NCI-H69 (cell line): Measurements from ENCODE around the gene MOB3A.
"Not testable (repeated sequence)": the region's sequence is repeated elsewhere in the genome, so short reads cannot be mapped to it uniquely, and the experiment has no call there.

Experiments used
- DNase-seq: peaks from one replicate; lab custom pipeline; 2025; lab: John Stamatoyannopoulos, UW

Gene MOB3A

DNA sequence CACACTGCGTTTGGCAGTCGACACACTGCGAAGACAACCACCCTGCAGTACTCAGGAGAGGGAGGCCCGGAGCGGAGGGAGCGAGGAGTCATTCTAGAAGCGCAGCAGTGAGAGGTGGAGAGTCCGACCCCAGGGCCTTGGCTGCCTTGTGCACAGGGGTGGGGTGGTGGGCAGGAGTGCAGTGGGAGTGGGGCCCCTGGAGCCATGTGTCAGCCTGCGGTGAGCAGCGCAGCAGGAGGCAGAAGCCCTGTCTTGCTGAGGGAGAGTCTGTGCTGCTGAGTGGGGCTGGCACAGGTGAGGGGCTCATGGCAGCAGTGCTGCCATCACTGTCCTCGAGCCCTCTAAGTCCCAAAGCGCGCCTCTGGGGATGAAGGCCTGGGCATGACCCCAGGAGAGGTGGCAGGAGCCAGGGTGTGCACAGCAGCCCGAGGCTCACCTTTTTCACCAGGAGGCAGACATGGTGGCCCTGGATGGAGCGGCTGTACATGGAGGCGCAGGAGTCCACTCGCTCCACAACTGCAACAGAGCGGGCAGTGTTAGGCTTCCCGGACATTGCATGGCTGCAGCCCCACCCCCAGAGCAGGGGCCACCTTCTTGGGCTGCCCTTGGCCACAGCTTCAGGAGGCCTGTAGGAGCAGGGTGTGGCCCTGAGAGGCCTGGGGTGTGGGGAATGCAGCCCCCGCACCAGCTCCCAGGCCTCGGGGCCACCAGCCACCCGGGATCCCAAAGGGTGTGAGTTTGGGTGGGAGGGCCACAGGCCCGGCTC lies 12.3 kb upstream of the MOB3A start:
- DNase-seq: no peak

DNA sequence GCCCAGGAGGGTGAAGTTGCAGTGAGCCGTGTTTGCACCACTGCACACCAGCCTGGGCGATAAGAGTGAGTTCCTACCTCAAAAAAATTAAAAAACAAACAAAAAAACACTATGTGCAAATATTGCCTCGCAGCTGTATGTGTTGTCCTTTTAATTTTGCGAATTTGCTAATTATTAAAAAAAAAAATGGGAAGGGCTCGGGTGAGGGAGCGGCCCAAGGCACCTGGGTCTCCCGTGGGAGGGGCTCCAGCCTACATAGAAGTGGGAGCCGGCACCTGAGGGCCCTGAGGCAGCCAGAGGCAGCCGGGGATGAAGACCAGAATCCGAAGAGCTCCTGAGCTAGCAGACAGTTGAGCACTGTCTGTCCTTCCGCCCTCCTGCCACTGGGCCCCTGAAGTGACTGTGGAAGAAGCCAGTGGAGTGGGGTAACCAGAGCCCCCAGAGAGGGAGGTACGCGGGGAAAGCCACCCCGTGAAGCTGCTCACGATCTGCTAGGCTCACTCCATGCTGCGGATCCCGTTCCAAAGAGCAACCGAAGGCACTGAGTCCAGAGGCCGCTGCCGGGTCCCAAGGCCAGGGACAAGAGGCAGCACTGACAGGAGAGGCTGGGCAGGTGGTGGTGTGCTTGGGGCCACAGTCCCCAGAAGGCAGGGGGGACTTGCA lies 7.0 kb upstream of the MOB3A start:
- no peak for DNase-seq

DNA sequence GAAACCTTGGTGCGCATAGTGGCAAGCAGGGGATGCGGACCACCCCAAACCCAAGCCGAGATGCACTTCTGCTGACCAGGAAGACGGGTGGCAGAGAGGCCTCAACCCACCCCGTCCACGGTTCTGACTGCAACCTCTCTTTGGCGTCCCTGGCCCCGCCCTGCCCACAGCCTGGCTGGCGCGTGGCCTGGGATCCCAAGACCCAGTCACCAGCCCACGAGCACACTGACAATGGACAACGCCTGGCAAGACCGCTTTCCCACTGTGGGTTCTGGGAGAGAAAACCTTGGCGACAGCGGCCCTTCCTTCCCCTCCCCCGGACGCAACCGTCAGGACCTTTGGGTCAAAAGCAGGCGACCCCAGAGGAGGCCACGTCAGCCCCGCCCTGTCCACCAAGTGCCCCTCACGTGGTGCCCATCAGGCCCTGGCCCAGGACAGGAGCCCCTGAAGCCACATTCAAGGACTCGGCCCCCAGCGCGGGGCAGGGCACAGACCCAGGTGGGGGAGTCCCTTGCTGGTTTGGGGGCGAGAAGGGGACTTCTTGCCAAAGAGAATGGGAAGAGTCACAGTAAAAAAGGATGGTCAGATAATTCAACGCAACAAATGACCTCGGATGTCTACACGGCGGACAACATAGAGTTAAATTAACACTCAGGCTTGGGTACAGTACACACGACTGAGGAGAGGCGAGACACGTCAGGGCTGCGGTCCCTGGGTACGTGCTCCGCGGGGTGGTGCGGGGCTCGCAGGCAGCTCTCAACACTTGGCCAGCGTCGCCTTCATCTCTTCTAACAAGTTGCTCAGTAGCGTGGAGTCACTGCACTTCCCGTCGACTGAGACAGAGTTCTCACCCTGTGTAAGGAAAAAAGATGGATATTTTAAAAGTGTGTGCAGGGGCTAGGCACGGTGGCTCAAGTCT lies 5.5 kb upstream of the MOB3A start:
- no peak for DNase-seq

DNA sequence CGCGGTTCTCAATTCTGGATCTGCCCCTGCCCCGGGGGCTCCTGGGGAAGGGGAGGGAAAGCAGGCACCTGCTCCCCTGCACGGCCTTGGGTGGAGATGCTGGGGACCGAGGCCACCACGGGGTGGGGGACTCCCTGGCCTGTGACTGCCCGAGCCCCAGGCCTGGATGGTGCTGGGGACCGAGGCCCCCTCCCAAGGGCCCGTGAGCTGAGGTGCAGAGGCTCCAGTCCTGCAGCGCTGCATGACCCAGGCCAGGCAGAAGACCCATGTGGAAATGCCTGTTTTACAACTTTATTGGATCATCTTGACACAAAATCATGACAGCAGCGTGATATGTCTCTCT lies 4.6 kb upstream of the MOB3A start:
- no peak for DNase-seq

DNA sequence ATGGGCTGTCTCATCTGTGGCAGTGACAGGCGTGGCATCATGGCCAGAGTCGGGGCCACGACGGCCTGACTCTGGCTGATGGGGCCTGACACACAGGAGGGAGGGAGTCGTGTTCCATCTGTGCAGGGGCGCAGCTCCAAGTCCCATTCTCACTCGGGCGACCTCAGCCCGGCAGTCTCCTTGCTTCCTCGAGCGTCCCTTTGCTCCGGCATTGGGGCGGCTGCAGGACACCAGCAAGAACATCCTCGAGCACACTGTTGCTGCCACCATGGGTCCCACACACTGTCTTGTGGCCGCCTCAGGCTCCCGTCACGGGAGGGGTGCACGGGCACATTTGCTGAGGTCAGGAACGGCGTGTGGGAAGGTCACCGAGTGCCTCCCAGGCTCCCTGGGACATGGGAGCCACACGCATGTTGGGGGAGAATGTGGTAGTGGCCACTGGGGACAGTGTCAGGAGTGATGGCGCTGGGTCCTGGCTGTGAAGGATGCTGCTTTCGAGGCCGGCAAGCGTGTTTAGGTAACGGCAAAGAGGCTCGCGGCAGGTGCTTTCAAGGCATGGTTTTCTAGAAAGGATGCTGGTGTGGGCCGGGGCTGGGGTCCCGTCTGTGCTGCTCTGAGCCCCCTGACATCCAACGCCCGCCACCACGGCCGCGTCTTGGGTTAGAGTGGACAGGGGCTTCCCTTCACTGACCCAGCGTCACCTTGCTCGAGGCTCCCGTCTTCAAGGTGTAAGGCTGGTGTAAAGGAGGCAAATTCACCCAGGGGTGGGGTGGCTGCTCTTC lies 4.0 kb upstream of the MOB3A start:
- no peak for DNase-seq

DNA sequence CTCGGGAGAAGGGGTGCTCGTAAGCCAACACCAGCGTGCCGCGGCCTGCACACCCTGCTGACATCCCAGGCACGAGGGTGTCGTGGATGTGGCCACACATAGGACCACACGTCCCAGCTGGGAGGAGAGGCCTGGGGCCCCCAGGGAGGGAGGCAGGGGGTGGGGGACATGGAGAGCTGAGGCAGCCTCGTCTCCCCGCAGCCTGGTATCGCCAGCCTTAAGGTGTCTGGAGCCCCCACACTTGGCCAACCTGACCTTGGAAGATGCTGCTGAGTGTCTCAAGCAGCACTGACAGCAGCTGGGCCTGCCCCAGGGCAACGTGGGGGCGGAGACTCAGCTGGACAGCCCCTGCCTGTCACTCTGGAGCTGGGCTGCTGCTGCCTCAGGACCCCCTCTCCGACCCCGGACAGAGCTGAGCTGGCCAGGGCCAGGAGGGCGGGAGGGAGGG lies 3.0 kb upstream of the MOB3A start:
- DNase-seq: no peak

DNA sequence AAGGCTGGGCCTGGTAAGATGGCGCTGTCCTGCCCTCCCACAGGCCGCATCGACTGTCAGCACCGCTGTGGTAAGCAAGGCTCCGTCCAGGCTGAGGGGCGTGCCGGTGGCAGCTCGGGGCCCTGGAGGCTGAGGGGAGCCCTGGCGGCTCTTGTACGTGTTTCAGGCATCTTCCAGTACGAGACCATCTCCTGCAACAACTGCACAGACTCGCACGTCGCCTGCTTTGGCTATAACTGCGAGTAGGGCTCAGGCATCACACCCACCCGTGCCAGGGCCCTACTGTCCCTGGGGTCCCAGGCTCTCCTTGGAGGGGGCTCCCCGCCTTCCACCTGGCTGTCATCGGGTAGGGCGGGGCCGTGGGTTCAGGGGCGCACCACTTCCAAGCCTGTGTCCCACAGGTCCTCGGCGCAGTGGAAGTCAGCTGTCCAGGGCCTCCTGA lies 1.8 kb upstream of the MOB3A start:
- no peak for DNase-seq

DNA sequence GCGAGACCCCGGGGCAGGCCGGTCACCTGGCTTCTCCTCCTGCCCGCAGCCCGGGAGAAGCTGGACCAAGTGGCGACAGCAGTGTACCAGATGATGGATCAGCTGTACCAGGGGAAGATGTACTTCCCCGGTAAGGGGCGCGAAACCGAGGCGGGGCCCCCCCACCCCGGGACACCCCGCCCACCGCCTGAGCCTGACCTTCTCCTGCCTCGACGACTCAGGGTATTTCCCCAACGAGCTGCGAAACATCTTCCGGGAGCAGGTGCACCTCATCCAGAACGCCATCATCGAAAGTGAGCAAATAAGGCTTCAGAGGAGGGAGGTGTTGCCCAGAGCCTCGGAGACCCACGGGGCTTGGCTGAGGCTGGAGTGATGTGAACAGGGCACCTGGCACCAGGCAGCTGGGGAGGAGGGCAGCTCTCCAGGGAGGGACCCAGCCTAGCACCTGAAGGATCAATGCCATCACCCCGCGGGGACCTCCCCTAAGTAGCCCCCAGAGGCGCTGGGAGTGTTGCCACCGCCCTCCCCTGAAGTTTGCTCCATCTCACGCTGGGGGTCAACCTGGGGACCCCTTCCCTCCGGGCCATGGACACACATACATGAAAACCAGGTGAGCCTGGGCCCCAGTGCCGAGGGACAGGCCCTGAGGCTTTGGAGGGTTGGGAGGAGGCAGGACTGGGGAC lies 1.2 kb upstream of the MOB3A start:
- peak; percentile 45 for DNase-seq

DNA sequence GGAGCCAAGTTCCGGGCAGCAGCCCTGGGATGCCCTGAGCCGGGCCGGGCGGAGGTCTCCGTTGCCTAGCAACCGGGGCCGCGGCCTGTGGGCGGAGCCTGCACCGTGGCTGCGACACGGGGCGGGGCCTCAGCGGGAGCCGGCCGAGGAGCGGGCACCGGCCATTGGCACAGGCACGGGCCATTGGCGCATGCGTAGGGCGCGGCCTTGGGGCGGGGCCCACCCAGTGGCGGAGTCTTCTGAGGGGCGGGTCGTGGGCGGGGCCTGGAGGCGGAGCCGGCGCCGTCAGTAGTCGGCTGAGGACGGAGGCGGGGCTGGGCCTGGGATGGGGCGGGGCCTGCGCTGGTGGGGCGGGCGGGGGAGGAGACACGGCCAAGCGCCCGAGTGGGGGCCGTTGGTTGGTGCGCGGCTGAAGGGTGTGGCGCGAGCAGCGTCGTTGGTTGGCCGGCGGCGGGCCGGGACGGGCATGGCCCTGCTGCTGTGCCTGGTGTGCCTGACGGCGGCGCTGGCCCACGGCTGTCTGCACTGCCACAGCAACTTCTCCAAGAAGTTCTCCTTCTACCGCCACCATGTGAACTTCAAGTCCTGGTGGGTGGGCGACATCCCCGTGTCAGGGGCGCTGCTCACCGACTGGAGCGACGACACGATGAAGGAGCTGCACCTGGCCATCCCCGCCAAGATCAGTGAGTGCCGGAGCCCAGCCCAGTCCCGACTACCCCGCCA lies 515 bp upstream of the MOB3A start, which contains the start of gene IZUMO4:
Gene IZUMO4 (plus strand): TSS at position 436 of the 723 bp plus-strand sequence. CDS start 31 bp downstream, at position 467.
- peak; percentile 98 for DNase-seq

DNA sequence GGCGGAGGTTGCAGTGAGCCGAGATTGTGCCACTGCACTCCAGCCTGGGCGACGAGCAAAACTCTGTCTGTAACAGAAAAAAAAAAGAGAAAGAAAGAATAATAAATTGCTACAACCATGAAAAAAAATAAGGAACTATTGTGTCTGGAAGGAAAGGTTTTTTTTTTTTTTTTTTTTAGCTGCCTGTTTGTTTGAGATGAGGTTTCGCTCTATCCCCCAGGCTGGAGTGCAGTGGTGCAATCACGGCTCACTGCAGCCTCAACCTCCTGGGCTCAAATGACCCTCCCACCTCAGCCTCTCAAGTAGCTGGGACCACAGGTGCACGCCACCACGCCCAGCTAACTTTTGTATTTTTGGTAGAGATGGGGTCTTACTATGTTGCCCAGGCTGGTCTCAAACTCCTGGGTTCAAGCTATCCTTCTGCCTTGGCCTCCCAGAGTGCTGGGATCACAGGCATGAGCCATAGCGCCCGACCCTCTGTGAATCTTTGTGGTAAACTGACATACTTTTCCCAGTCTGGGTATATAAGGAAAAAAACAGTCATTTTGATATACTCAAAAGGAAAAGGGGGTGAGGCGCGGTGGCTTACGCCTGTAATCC lies 4.1 kb downstream of the MOB3A start:
- not testable (repeated sequence) for DNase-seq

DNA sequence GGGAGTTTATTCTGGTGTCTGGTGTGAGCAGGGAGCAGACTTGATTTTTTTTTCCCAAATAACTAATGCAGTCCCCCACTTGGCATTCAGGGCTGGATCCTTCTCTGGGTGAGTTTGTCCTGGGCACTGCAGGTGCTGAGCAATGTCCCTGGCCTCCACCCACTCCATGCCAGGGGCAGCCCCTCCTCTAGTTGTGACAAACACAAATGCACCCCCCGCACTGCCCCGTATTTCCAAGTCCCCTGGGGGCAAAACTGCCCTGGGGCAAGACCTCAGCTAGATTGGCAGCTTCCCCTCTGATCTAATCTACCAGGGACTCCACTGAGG lies 6.4 kb downstream of the MOB3A start:
- no peak for DNase-seq

DNA sequence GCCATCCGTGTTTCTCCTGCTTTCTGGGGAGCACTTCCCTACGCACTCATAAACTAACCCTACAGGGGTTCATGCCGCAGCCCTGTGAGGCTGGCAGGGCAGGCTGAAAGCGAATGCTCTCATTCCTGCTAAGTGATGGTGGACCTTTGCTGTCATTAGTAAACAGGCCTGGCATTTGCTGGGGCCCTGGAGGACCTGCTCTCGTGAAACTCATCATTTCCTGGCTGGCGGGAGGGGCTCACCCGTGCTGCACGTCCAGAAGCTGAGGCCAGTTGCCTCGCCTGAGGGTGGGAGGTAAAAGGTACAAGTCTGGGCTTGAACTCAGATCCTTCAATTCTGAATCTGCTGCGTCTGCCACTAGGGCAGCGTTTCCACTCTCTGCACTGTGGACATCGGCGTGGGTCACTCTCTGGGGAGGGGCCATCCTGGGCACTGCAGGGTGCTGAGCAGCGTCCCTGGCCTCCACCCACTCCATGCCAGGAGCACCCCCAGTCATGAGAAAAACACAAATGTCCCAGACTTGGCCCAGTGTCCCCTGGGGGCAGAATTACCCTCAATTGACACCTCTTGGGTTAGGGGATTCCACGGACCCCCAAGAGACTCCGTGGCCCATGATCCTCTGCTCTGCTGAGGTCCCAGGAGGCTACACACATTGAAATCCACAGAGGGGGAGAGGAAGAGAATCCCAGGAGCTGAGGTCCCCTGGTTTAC lies 7.0 kb downstream of the MOB3A start:
- DNase-seq: peak; percentile 39

DNA sequence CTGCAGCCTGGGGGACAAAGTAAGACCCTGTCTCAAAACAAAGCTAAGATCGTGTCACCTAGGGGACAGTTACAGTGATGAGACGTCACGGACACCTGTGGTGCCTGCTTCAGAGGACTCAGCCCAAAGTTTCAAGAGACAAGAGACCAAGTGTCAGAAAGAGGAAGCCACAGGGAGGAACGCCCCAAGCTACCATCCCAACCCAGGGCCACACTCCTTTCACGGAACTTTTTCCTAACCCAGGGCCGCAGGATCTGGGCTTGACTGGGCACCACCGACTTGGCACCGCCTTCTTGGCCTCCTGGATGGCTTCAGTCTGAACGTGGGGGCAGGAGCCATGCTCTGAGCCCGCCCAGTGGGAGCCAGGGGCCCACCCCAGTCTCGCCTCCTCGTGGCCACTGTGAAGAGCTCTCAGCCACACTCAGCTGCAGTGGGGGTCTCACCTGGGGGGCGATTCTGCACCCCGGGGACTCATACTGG lies 8.5 kb downstream of the MOB3A start:
- no peak for DNase-seq

DNA sequence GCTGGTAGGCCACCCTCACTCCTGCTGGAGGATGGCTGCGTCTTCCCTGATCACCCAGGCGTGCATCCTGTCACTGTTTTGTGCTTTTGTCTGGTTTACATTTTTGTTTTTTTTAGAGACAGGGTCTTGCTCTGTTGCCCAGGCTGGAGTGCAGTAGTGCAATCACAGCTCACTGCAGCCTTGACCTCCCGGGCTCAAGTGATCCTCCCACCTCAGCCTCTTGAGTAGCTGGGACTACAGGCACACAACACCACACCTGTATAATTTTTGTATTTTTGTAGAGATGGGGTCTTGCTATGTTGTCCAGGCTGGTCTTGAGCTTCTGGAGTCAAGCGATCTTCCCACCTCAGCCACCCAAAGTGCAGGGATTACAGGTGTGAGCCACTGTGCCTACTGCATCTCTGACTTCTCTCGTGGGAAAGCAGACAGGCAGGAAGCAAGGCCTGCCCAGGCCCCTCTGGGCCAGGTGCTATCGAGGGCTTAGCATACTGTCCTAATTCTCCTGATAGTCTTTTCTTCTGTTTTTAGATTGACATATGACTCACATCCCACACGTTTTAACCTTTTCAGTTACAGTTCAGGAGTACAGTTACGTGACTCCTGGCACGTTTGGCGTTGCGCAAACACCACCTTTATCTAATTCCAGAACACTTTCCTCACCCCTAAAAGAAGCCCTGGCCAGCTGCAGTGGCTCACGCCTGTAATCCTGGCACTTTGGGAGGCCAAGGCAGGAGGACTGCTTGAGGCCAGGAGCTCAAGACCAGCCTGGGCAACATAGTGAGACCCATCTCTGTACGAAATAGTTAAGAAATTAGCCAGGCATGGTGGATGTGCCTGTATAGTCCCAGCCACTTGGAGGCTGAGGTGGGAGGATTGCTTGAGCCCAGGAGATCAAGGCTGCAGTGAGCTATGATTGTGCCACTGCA lies 9.2 kb downstream of the MOB3A start:
- DNase-seq: not testable (repeated sequence)

DNA sequence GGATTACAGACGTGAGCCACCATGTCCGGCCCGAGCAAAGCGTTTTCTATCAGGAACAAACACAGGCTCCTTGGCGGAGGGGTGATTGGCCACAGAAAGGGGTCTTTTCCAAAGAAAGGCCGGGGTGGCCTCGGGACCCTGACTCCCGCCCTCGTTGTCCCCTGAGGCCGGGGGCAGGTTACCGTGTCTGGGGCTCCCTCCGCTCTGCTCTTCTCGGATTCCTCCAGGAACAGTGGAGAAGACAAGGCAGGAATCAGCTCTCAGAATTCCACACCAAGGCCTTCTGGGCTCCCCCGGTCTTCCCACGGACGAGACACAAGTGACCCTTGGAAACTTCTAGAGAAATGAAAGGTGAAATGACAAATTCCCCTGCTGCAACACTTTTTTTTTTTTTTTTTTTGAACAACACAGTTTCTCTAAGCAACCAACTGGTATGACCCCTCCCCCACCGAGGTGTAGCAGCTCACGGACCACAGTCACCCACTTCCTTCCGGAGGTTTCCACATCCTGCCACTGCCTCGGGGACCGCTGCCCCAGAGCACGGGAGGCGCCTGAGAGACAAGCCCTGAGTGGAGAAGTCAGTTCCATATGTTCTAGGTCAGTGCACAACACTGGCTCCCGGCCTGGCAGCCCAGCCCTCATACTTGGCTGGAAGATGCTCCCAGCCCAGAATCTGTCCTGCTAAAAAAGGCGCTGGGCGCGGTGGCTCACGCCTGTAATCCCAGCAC lies 11.0 kb downstream of the MOB3A start:
- DNase-seq: no peak

DNA sequence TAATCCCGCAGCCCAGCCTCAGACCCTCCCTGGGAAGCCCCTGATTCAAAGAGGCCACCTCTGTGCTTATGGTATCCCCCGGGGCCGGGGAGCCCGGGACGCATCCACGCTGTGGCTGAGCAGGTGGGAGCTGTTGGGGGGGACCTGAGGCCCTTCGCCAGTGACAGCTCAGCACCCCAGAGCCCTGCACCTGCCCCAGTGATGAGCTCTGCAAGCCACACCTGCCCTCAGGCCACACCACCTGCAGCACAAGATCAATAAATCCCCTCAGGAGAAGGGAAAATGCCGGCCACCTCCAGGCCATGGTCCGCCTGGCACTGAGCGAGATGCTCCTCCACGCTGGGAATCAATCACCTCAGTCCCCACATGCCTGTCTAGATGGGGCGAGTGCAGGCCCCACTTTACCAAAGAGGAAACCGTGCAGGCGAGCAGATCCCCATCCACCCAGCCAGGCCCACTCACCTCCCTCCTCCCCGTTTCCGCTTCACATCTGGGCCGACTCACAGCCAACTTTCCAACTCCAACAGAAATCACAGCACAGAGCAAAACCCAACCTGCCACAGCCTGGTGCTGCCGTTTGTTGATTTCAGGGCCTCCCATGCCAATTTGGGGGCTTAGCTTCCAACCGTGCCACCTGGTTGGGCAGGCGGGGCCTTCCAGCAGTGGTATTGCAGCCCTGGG lies 12.8 kb downstream of the MOB3A start:
- no peak for DNase-seq
